IPS-20b (cell line): ENCODE data around the gene SLFN12L.
A peak's percentile ranks its signal among the peaks of the same experiment; 100 is the strongest.
"Not testable (repeated sequence)": the region's sequence is repeated elsewhere in the genome, so short reads cannot be mapped to it uniquely, and the experiment has no call there.

Experiments
- H3K27ac ChIP-seq: one replicate; pipeline ENCODE4 v1.5.1; 2013; ENCODE audit warnings: low read length
- H3K27me3 ChIP-seq: 2 replicates; pipeline ENCODE4 v1.6.1; 2013; ENCODE audit warnings: mild to moderate bottlenecking, low read length, inconsistent platforms; ENCODE audit not compliant: insufficient read depth
- H3K36me3 ChIP-seq: 2 replicates; pipeline ENCODE4 v1.6.1; 2013; ENCODE audit warnings: low read depth, mild to moderate bottlenecking, inconsistent platforms, low read length, moderate library complexity; ENCODE audit not compliant: insufficient read depth
- H3K4me1 ChIP-seq: 2 replicates; pipeline ENCODE4 v1.6.1; 2013; ENCODE audit warnings: mild to moderate bottlenecking, control low read depth, inconsistent platforms, low read length, moderate library complexity; ENCODE audit not compliant: insufficient read depth
- H3K4me3 ChIP-seq: 2 replicates; pipeline ENCODE4 v1.5.1; 2013; ENCODE audit warnings: mild to moderate bottlenecking, low read length, inconsistent platforms
- H3K9ac ChIP-seq: 2 replicates; pipeline ENCODE4 v1.6.1; 2013; ENCODE audit warnings: low read depth, mild to moderate bottlenecking, inconsistent platforms, low read length, moderate library complexity
- H3K9me3 ChIP-seq: 2 replicates; pipeline ENCODE4 v1.6.1; 2013; ENCODE audit warnings: mild to moderate bottlenecking, low read depth, low read length, inconsistent platforms; ENCODE audit not compliant: insufficient read depth

SLFN12L gene

DNA sequence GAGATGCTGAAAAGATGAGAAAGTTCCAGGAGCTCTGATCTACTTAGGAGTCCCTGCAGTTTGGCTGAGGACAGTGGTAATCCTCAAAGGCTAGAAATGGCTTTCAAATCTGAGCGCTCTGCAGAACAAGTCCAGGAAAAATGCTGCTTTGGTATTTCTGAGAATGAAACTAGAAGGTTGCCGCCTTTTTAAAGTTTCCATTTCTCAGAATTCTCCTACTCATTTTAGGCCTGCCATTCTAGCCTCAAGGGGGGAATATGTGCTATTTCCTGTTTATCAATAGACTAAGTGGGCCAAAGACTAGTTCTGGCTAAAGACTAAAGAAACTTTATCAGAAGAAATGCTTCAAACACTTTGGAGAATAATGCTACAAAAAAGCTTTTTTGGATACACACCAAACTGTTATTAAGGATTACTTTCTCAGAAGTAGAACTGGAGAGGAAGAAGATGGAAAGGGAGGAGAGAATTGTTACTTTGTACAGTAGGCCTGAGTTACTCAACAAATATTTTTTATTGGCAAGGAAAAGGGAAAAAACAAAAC is at the start of gene SLFN12L:
Gene SLFN12L, minus strand, starts transcription at position 78 of the 541 bp plus-strand sequence. CDS start 15,314 bp downstream, outside the sequence.
- no peak within 1 kb of the TSS for H3K9ac ChIP-seq
- no peaks in the 10 kb centered on the region for H3K36me3 ChIP-seq
- no peak within 1 kb of the TSS for H3K27ac ChIP-seq
- no peak within 1 kb of the TSS for H3K4me3 ChIP-seq
- no peaks in the 10 kb centered on the region for H3K27me3 ChIP-seq
- no peaks in the 10 kb centered on the region for H3K4me1 ChIP-seq
- no peaks in the 10 kb centered on the region for H3K9me3 ChIP-seq

- Histone ChIP-seq H3K4me1 (0 out of 2 replicates have a peak, but pooled peaks cover 3% of the 10 kb centered on the region), H3K9ac (peak overlapping the region; percentile 91; the same call in 1 of the 2 replicates), H3K4me3 (peak overlapping the region; percentile 89), H3K36me3 (no peaks in the 10 kb centered on the region), H3K9me3 (no peaks in the 10 kb centered on the region), H3K27me3 (0 out of 2 replicates have a peak, but pooled peaks cover 9% of the 10 kb centered on the region), H3K27ac (peak overlapping the region; percentile 50)
Observed at GRCh38 chr17:35586569-35587073, 49.1 kb upstream of the SLFN12L start.

- Histone ChIP-seq H3K9me3 (no peaks in the 10 kb centered on the region), H3K9ac (no peak overlapping the region), H3K27me3 (0 out of 2 replicates have a peak, but pooled peaks cover 9% of the 10 kb centered on the region), H3K4me1 (no peaks in the 10 kb centered on the region), H3K36me3 (no peaks in the 10 kb centered on the region), H3K4me3 (no peak overlapping the region), H3K27ac (no peak overlapping the region)
Observed at GRCh38 chr17:35584061-35584460, 46.6 kb upstream of the SLFN12L start.

- H3K27ac ChIP-seq = peak overlapping the region; percentile 86
- H3K4me3 ChIP-seq = peak overlapping the region; percentile 94
Observed at GRCh38 chr17:35578929-35579432, 41.5 kb upstream of the SLFN12L start.

DNA sequence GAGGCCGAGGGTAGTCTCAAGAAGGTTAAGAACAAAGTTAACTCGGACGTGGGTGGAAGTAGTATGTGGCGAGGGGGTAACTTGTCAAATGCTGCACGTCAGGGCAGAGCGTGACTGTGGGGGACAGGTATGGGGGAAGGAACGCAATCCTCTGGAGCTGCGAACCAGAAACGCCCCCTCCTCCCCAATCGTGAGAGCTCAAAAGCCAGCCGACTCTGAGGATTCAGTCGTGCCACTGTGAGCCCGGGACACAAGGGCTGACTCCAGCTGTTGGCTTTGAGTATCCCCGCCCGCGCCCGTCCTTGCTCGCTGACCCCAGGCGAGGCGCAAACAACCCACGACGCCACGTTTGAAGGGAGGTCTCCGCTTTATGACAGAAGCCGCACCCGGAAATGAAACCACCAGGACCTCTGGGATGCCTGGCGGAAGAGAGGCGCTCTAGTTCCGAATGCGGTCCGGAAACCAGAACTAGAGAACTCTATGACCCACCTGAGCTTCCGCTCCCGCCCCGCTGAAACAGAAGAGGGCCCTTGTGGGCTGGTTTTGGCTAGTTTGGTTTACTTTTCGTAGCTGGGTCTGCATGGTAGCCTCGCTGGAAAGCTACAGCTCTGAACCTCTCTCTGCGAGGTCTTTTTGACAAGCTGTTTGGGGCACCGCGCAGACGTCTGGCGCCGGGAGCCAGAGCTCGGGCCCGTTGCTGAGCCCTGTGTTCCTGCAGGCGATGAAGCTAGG is 40.9 kb upstream of the SLFN12L start, which contains the start of gene PEX12:
Gene PEX12, minus strand, starts transcription at position 375 of the 732 bp plus-strand sequence. CDS start 550 bp downstream, outside the sequence.
- Histone ChIP-seq H3K4me1 (no peaks in the 10 kb centered on the region), H3K4me3 (peak within 1 kb of the TSS; percentile 94), H3K27me3 (no peaks in the 10 kb centered on the region), H3K36me3 (peaks cover 17% of the 10 kb centered on the region), H3K27ac (peak within 1 kb of the TSS; percentile 86), H3K9me3 (no peaks in the 10 kb centered on the region), H3K9ac (peak within 1 kb of the TSS; percentile 95)

More at GRCh38 chr17:35578929-35579432, 41.5 kb upstream of the SLFN12L start:
- peak overlapping the region; percentile 95 for H3K9ac ChIP-seq
- no peaks in the 10 kb centered on the region for H3K9me3 ChIP-seq
- no peaks in the 10 kb centered on the region for H3K4me1 ChIP-seq
- H3K27me3 ChIP-seq = 0 out of 2 replicates have a peak, but pooled peaks cover 4% of the 10 kb centered on the region
- peaks cover 17% of the 10 kb centered on the region for H3K36me3 ChIP-seq

- Histone ChIP-seq H3K9ac (peak overlapping the region; percentile 95), H3K4me3 (peak overlapping the region; percentile 94), H3K36me3 (peaks cover 17% of the 10 kb centered on the region), H3K27ac (peak overlapping the region; percentile 86), H3K4me1 (no peaks in the 10 kb centered on the region), H3K27me3 (no peaks in the 10 kb centered on the region), H3K9me3 (no peaks in the 10 kb centered on the region)
Observed at GRCh38 chr17:35577830-35578196, 40.3 kb upstream of the SLFN12L start.

DNA sequence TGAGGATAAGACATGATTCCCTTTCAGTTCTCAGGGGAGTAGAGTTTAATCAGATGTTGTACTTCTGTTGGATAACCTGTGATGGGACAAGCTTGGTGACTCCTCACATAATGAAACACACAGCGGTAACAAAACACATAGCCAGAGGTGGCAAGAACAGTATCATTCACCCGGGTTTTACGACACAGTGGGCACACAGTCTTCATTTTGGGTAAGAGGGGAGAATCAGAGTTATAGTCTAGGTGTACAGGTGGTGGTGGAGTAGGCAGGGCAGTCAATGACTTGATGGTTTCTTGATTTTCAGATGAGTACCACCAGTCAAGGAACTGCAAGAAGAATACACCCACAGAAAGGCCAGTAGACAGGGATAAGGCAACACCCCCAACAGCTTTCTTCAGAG is 38.3 kb upstream of the SLFN12L start:
- Histone ChIP-seq H3K9me3 (no peaks in the 10 kb centered on the region), H3K4me1 (no peaks in the 10 kb centered on the region), H3K36me3 (peaks cover 17% of the 10 kb centered on the region), H3K9ac (no peak overlapping the region), H3K4me3 (no peak overlapping the region), H3K27ac (no peak overlapping the region), H3K27me3 (no peaks in the 10 kb centered on the region)

DNA sequence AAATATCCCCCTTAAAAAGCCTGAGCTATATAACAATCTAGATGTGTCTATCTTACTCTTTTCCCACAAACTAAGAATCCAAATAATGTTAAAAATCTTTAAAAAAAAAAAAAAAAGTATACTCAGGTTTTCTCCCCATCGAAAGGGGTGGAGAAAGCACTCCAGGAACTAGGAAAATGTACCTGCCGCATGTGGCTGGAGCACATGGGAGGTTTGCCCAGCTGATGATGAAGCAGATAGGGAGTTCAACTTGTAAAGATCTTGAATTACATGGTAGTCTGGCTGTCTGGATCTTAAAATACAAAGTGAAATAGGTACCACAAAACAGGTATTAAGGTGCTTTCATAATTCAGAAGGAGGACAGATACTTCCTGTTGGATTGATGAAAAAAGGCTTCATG is 31.9 kb upstream of the SLFN12L start:
- peak overlapping the region; percentile 99; the same call in 1 of the 2 replicates for H3K4me3 ChIP-seq
- H3K27me3 ChIP-seq = peaks cover 20% of the 10 kb centered on the region
- H3K9ac ChIP-seq = no peak overlapping the region
- no peaks in the 10 kb centered on the region for H3K4me1 ChIP-seq
- H3K36me3 ChIP-seq = peaks cover 2% of the 10 kb centered on the region; the same call in 1 of the 2 replicates
- H3K9me3 ChIP-seq = no peaks in the 10 kb centered on the region
- no peak overlapping the region for H3K27ac ChIP-seq

DNA sequence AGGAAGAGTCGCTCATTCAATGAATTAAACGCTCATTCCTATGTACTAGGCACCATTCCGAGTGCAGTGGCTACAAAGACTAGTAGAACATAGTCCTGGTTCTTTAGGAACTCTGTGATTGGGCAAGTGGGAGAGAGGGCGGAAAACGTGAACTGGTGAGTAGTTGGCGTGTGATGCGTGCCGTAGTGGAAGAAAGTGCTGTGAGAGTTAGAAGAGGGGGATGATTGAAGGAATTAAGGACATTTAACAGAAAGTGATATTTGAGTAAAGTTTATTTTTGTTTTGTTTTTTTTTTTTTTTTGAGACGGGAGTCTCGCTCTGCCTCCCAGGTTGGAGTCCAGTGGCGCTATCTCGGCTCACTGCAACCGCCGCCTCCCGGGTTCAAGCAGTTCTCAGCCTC is 31.1 kb upstream of the SLFN12L start:
- peaks cover 29% of the 10 kb centered on the region for H3K27me3 ChIP-seq
- no peaks in the 10 kb centered on the region for H3K36me3 ChIP-seq
- peak overlapping the region; percentile 99 for H3K9ac ChIP-seq
- no peaks in the 10 kb centered on the region for H3K9me3 ChIP-seq
- H3K4me1 ChIP-seq = no peaks in the 10 kb centered on the region
- peak overlapping the region; percentile 99 for H3K4me3 ChIP-seq
- H3K27ac ChIP-seq = peak overlapping the region; percentile 84

GRCh38 chr17:35566968-35567367 is 29.5 kb upstream of the SLFN12L start:
- Histone ChIP-seq H3K27me3 (peaks cover 29% of the 10 kb centered on the region), H3K9ac (no peak overlapping the region), H3K27ac (no peak overlapping the region), H3K36me3 (no peaks in the 10 kb centered on the region), H3K4me1 (no peaks in the 10 kb centered on the region), H3K9me3 (no peaks in the 10 kb centered on the region), H3K4me3 (peak overlapping the region; percentile 99)

- H3K27me3 ChIP-seq = peaks cover 33% of the 10 kb centered on the region
- not testable (repeated sequence) for H3K4me1 ChIP-seq, H3K9me3 ChIP-seq, H3K36me3 ChIP-seq, H3K4me3 ChIP-seq, H3K9ac ChIP-seq, H3K27ac ChIP-seq
Observed at GRCh38 chr17:35563181-35563580, 25.7 kb upstream of the SLFN12L start.
